Naive thymus-derived CD8-positive, alpha-beta T cell (primary cell): ENCODE results near the gene ADAT3. TPM values are rescaled to one million over a fixed set of nuclear protein-coding genes. Genes with fewer than 3 reads are reported as not detected.
A peak's percentile ranks its signal among the peaks of the same experiment; 100 is the strongest.
"Not testable (repeated sequence)": the region's sequence is repeated elsewhere in the genome, so short reads cannot be mapped to it uniquely, and the experiment has no call there.

ENCODE experiments used
- ATAC-seq, 2 donors: fragments of 150-1000 bp; cut with Tn5 transposase in 1 of 2; sonication (Bioruptor Pico), chemical (Tn5 transposase) in 1 of 2; 1 replicate in 1 of 2; 2 replicates in 1 of 2; pipeline ENCODE4 v1.10.0; 2021; ENCODE audit warnings: mild to moderate bottlenecking in 2 of 2, moderate library complexity in 2 of 2
- POLR2A ChIA-PET: fragments of 350-600 bp; sonication (Branson Sonifier 250); formaldehyde crosslinking; loops from one replicate; lab custom pipeline; 2021; ENCODE audit warnings: antibody characterized with exemption; lab: Charles Lee
- DNase-seq, 10 donors: peaks; one replicate each; pipeline versions ENCODE4 v3.0.0 to v3.0.0-alpha.2; 2020 to 2022
- H3K27ac Mint-ChIP-seq, 10 donors: one replicate each; pipeline ENCODE4 v1.8.0; 2020 to 2022; ENCODE audit warnings: mild to moderate bottlenecking in 10 of 10, mixed read lengths in 10 of 10, moderate library complexity in 4 of 10, inconsistent platforms in 1 of 10
- H3K27me3 Mint-ChIP-seq, 5 donors: one replicate each; pipeline ENCODE4 v1.8.0; 2021 to 2022; ENCODE audit warnings: mixed read lengths in 5 of 5
- H3K36me3 Mint-ChIP-seq, 3 donors: one replicate each; pipeline ENCODE4 v1.8.0; 2020 to 2022; ENCODE audit warnings: mixed read lengths in 3 of 3, mild to moderate bottlenecking in 2 of 3, inconsistent platforms in 1 of 3
- H3K4me1 Mint-ChIP-seq, 4 donors: one replicate each; pipeline ENCODE4 v1.8.0; 2021 to 2022; ENCODE audit warnings: mixed read lengths in 4 of 4
- H3K4me3 Mint-ChIP-seq, 10 donors: one replicate each; pipeline ENCODE4 v1.8.0; 2020 to 2022; ENCODE audit warnings: mild to moderate bottlenecking in 10 of 10, mixed read lengths in 10 of 10, moderate library complexity in 6 of 10, inconsistent platforms in 1 of 10
- H3K9me3 Mint-ChIP-seq, 9 donors: one replicate each; pipeline ENCODE4 v1.8.0; 2020 to 2022; ENCODE audit warnings: mixed read lengths in 9 of 9, mild to moderate bottlenecking in 3 of 9, inconsistent platforms in 1 of 9, moderate library complexity in 1 of 9
- polyA plus RNA-seq, 3 donors: library from polyadenylated mRNA; unstranded; fragments of 300-500 nt; fragmentation: Illumina TruSeq; gene quantifications; one replicate each; pipeline ENCODE4 v1.2.3, GENCODE V29; 2021
- total RNA-seq, 8 experiments: library from RNA in 2 of 8; stranded (reverse) in 2 of 8; gene quantifications; one replicate each; pipeline ENCODE4 v1.2.3 and lab custom pipeline; 2021 to 2026

ADAT3 gene
- total and polyA plus RNA-seq, 5 experiments from 2014 or later, result 1.9 to 4.5 (median 3.6) TPM

DNA sequence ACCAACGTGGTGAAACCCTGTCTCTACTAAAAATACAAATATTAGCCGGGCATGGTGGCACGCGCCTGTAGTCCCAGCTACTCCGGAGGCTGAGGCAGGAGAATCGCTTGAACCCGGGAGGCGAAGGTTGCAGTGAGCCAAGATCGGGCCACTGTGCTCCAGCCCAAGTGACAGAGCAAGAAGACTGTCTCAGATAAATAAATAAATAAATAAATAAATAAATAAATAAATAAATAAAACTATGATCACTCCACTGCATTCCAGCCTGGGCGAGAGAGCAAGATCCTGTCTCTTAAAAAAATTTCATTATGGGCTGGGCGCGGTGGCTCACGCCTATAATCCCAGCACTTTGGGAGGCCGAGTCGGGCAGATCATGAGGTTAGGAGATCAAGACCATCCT lies 18.8 kb upstream of the ADAT3 start:
- peaks cover 22 to 40% (median 35%) of the 10 kb centered on the region in 4 donors for H3K4me1 Mint-ChIP-seq
- not testable (repeated sequence) for ATAC-seq, DNase-seq, H3K27ac Mint-ChIP-seq, H3K36me3 Mint-ChIP-seq, H3K9me3 Mint-ChIP-seq, H3K4me3 Mint-ChIP-seq, H3K27me3 Mint-ChIP-seq
- POLR2A ChIA-PET, result interaction anchor here (0.7 to 8.7 kb wide), 4 partner anchors 9 to 52 kb away, joined by 4 to 113 read pairs (median 8); no protein-coding TSS in a partner anchor

DNA sequence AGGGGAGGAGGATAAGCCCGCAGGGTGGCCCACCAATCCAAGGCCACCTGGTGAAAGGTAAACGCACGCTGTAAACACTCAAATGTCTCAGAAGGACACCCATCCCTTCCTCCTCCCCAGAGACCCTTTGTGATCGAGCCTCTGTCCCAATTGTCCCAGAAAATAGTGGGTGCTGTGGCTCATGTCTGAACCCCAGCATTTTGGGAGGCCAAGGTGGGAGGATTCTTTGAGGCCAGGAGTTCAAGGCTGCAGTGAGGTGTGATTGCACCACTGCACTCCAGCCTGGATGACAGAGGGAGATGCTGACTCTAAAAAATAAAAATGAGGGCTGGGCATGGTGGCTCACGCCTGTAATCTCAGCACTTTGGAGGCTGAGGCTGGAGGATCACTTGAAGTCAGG lies 16.8 kb upstream of the ADAT3 start:
- Mint-ChIP-seq H3K4me1 (peaks cover 12 to 27% (median 21%) of the 10 kb centered on the region in 4 donors), H3K9me3 (peaks cover 0 to 2% (median 0%) of the 10 kb centered on the region in 9 donors), H3K4me3 (no peak overlapping the region), H3K27ac (no peak overlapping the region), H3K36me3 (peaks cover 0 to 6% (median 3%) of the 10 kb centered on the region in 3 donors), H3K27me3 (no peaks in the 10 kb centered on the region)
- DNase-seq (no peak), ATAC-seq (no peak)
- POLR2A ChIA-PET, result interaction anchor here (1.2 kb wide), 1 partner anchor 19 kb away, joined by 3 read pairs; no protein-coding TSS in a partner anchor

DNA sequence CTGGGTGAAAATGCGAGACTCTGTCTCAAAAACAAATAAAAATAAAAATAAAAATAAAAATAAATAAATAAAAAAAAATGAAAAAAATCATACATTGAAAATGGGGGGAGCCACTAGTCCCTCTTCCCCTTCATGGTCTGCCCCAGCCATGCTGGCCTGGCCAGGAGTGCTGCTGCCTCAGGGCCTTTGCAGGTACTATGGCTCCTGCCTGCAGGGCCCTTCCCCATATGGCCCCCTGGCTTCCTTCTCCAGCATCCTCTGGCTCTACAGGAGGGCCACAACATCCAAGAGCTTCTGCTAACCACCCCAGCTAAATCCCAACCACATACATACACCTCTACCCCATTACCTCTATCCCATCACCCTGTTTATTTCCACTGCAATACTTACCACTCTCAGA lies 15.3 kb upstream of the ADAT3 start:
- H3K36me3 Mint-ChIP-seq, result no peaks in the 10 kb centered on the region
- no peaks in the 10 kb centered on the region for H3K27me3 Mint-ChIP-seq
- no peak overlapping the region for H3K4me3 Mint-ChIP-seq
- peaks cover 2 to 30% (median 15%) of the 10 kb centered on the region in 4 donors for H3K4me1 Mint-ChIP-seq
- POLR2A ChIA-PET, result interaction anchor here (0.6 kb wide), 2 partner anchors 10 to 13 kb away, joined by 3 read pairs; no protein-coding TSS in a partner anchor
- ATAC-seq (no peak), DNase-seq (no peak)
- H3K27ac Mint-ChIP-seq, result peak overlapping the region in 4 of 10 donors; percentile 5 to 57 (median 20)
- no peaks in the 10 kb centered on the region for H3K9me3 Mint-ChIP-seq

DNA sequence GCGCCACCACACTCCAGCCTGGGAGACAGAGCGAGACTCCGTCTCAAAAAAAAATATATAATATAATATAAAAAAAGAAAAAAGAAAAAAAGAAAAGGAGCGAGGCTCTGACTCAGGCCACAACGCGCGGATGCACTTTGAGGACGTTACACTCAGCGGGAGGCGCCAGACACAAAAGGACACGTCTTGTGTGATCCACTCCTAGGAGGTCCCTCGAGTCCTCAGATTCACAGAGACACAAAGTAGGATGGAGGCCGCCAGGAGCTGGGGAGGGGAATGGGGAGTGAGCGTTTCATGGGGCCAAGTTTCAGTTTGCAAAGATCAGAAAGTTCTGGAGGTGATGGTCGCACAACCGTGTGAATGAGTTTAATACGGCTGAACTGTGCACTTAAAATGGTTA lies 11.4 kb upstream of the ADAT3 start:
- peak overlapping the region in 4 of 10 donors; percentile 19 to 60 (median 45) for H3K27ac Mint-ChIP-seq
- POLR2A ChIA-PET, result interaction anchor here (0.5 to 8.1 kb wide), 3 partner anchors 10 to 183 kb away, joined by 4 to 113 read pairs (median 12); partner anchors contain the start of gene ABHD17A
- ATAC-seq, result no peak
- peaks cover 8 to 50% (median 35%) of the 10 kb centered on the region in 4 donors for H3K4me1 Mint-ChIP-seq
- no peaks in the 10 kb centered on the region for H3K9me3 Mint-ChIP-seq
- peak overlapping the region in 7 of 10 donors; percentile 29 to 69 (median 59) for H3K4me3 Mint-ChIP-seq
- no peaks in the 10 kb centered on the region for H3K36me3 Mint-ChIP-seq
- no peak for DNase-seq
- no peaks in the 10 kb centered on the region for H3K27me3 Mint-ChIP-seq

DNA sequence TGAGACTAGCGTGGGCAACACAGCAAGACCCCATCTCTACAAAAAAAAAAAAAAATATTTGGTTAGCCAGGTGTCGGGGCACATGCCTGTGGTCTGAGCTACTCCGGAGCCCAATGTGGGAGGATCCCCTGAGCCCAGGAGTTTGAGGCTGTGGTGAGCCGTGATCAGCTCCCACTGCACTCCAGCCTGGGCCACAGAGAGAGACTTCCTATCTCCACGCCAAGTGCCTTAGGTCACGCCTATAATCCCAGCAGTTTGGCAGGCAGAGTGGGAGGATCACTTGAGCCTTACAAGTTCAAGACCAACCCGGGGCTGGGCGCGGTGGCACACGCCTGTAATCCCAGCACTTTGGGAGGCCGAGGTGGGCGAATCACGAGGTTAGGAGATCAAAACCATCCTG lies 8.7 kb upstream of the ADAT3 start:
- peak overlapping the region; percentile 61 to 93 (median 90) for H3K4me3 Mint-ChIP-seq
- DNase-seq (no peak), ATAC-seq (no peak)
- H3K9me3 Mint-ChIP-seq, result no peaks in the 10 kb centered on the region
- H3K27me3 Mint-ChIP-seq, result no peaks in the 10 kb centered on the region
- peak overlapping the region in 9 of 10 donors; percentile 53 to 98 (median 96) for H3K27ac Mint-ChIP-seq
- no peaks in the 10 kb centered on the region for H3K36me3 Mint-ChIP-seq
- peaks cover 8 to 53% (median 35%) of the 10 kb centered on the region in 4 donors for H3K4me1 Mint-ChIP-seq
- POLR2A ChIA-PET, result interaction anchor here (0.7 to 8.1 kb wide), 13 partner anchors 9 to 1299 kb away, joined by 3 to 113 read pairs (median 9); partner anchors contain the start of genes ABHD17A, ADAT3, KLF16 and SCAMP4

DNA sequence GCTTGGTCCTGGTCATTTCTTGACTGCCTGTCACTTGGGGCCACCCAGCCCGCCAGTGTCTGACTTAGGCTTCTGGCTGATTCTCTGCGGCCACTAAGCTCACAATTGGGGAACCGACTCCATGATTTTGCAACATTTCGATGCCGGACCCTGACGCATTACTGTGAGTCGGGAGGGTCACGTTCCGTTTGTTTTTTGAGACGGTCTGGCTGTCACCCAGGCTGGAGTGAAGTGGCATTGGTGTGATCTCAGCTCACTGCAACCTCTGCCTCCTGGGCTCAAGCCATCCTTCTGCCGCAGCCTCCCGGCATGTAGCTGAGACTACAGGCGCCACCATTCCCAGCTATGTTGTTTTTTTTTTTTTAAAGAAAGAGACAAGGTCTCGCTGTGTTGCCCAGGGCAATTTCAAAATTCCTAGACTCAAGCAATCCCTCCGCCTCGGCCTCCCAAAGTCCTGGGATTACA lies 3.2 kb upstream of the ADAT3 start:
- Mint-ChIP-seq H3K27ac (peak overlapping the region in 1 of 10 donors; percentile 74), H3K36me3 (no peaks in the 10 kb centered on the region), H3K9me3 (no peaks in the 10 kb centered on the region), H3K4me3 (peak overlapping the region in 1 of 10 donors; percentile 7), H3K27me3 (no peaks in the 10 kb centered on the region), H3K4me1 (peaks cover 7 to 52% (median 33%) of the 10 kb centered on the region in 4 donors)
- ATAC-seq (no peak), DNase-seq (no peak)
- POLR2A ChIA-PET, result interaction anchor here (0.8 to 2.5 kb wide), 3 partner anchors 17 to 27 kb away, joined by 4 to 12 read pairs (median 6); partner anchors contain the start of gene ABHD17A

DNA sequence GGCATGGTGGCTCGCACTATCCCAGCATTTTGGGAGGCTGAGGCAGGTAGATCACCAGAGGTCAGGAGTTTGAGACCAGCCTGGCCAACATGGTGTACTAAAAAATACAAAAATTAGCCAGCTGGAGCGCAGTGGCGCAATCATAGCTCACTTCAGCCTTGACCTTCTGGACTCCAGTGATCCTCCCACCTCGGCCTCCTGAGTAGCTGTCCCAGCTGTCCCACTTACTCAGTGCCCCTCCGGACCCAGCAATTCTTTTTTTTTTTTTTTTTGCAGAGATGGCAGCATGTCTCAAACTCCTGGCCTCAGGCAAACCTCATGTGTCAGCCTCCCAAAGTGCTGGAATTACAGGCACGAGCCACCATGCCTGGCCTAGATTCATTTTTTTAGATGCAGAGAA lies 2.3 kb upstream of the ADAT3 start:
- no peaks in the 10 kb centered on the region for H3K27me3 Mint-ChIP-seq
- H3K9me3 Mint-ChIP-seq, result no peaks in the 10 kb centered on the region
- ATAC-seq, result no peak
- H3K4me1 Mint-ChIP-seq, result peaks cover 4 to 48% (median 26%) of the 10 kb centered on the region in 4 donors
- POLR2A ChIA-PET, result interaction anchor here (0.6 to 2.5 kb wide), 8 partner anchors 13 to 1009 kb away, joined by 3 to 9 read pairs (median 6); no protein-coding TSS in a partner anchor
- no peak for DNase-seq
- peak overlapping the region in 1 of 10 donors; percentile 54 for H3K4me3 Mint-ChIP-seq
- no peaks in the 10 kb centered on the region for H3K36me3 Mint-ChIP-seq
- H3K27ac Mint-ChIP-seq, result peak overlapping the region in 4 of 10 donors; percentile 10 to 84 (median 66)

DNA sequence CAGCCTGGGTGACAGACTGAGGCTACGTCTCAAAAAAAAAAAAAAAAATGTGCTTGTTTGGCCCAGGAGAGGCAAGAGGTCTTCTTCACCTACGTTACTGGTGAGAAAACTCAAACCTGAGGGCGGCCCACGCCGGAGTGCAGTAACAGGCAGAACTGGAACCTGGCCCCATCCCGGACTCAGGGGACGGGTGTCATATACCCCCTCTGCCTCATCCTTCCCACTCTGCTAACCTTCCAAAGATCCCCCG lies 414 bp upstream of the ADAT3 start:
- ATAC-seq (peak in 1 of 2 donors; percentile 1), DNase-seq (no peak)
- H3K27me3 Mint-ChIP-seq, result no peaks in the 10 kb centered on the region
- H3K36me3 Mint-ChIP-seq, result no peaks in the 10 kb centered on the region
- peak overlapping the region in 8 of 10 donors; percentile 65 to 85 (median 81) for H3K4me3 Mint-ChIP-seq
- peaks cover 15 to 53% (median 35%) of the 10 kb centered on the region in 4 donors for H3K4me1 Mint-ChIP-seq
- no peaks in the 10 kb centered on the region for H3K9me3 Mint-ChIP-seq
- peak overlapping the region in 8 of 10 donors; percentile 84 to 94 (median 88) for H3K27ac Mint-ChIP-seq
- POLR2A ChIA-PET, result interaction anchor here (0.7 to 2.2 kb wide), 6 partner anchors 8 to 630 kb away, joined by 3 to 9 read pairs (median 7); partner anchors contain the start of gene ABHD17A

DNA sequence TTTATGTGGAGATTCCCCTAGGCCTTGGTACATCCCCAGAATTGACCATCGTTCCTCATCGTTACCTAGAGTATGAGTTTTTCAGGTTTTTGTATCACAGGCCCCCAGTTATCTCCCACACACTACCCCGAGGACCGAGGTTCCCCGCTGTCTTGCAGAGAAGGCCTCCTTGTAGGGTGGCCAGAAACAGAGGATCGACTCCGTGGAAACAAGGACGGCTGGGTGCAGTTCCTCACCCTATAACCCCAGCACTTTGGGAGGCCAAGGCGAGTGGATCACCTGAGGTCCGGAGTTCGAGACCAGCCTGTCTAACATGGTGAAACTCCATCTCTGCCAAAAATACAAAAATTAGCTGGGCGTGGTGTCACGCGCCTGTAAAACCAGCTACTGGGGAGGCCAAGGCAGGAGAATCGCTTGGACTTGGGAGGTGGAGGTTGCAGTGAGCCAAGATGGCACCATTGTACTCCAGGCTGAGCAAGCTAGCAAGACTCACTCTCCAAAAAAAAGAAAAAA lies 720 bp downstream of the ADAT3 start:
- DNase-seq (no peak), ATAC-seq (no peak)
- H3K27ac Mint-ChIP-seq, result peak overlapping the region; percentile 72 to 97 (median 92)
- no peaks in the 10 kb centered on the region for H3K36me3 Mint-ChIP-seq
- no peaks in the 10 kb centered on the region for H3K27me3 Mint-ChIP-seq
- H3K4me3 Mint-ChIP-seq, result peak overlapping the region; percentile 84 to 94 (median 90)
- no peaks in the 10 kb centered on the region for H3K9me3 Mint-ChIP-seq
- H3K4me1 Mint-ChIP-seq, result peaks cover 17 to 56% (median 42%) of the 10 kb centered on the region in 4 donors
- POLR2A ChIA-PET, result interaction anchor here (0.6 to 1.7 kb wide), 7 partner anchors 9 to 57 kb away, joined by 3 to 9 read pairs (median 6); no protein-coding TSS in a partner anchor

DNA sequence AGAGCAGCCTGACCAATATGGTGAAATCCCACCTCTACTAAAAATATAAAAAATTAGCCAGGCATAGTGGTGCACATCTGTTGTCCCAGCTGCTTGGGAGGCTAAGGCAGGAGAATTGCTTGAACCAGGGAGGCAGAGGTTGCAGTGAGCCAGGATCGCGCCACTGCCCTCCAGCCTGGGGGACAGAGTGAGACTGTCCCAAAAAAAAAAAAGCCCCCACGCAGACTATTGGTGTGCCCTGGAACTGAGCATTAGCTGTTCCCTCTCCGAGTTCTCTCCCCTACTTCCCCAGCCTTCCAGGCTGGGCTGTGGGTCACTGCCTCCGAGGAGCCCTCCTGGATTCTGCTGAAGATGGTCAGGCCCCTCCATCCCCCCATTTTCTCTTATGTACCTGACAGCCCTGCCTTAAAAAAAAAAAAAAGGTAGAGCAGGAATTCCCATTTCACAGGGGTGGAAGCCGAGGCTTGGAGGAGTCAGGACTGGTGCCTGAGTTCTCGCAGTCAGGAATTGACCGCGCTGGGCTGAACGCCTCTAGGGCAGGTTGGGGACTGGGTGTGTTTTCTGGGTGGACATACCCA lies 1.9 kb downstream of the ADAT3 start:
- DNase-seq, result no peak
- no peaks in the 10 kb centered on the region for H3K9me3 Mint-ChIP-seq
- no peaks in the 10 kb centered on the region for H3K36me3 Mint-ChIP-seq
- peak overlapping the region in 1 of 10 donors; percentile 43 for H3K27ac Mint-ChIP-seq
- no peak for ATAC-seq
- POLR2A ChIA-PET, result interaction anchor here (0.6 to 1.7 kb wide), 4 partner anchors 10 to 43 kb away, joined by 3 to 9 read pairs (median 6); no protein-coding TSS in a partner anchor
- H3K4me3 Mint-ChIP-seq, result peak overlapping the region in 3 of 10 donors; percentile 53 to 82 (median 64)
- H3K4me1 Mint-ChIP-seq, result peaks cover 17 to 56% (median 43%) of the 10 kb centered on the region in 4 donors
- H3K27me3 Mint-ChIP-seq, result no peaks in the 10 kb centered on the region

DNA sequence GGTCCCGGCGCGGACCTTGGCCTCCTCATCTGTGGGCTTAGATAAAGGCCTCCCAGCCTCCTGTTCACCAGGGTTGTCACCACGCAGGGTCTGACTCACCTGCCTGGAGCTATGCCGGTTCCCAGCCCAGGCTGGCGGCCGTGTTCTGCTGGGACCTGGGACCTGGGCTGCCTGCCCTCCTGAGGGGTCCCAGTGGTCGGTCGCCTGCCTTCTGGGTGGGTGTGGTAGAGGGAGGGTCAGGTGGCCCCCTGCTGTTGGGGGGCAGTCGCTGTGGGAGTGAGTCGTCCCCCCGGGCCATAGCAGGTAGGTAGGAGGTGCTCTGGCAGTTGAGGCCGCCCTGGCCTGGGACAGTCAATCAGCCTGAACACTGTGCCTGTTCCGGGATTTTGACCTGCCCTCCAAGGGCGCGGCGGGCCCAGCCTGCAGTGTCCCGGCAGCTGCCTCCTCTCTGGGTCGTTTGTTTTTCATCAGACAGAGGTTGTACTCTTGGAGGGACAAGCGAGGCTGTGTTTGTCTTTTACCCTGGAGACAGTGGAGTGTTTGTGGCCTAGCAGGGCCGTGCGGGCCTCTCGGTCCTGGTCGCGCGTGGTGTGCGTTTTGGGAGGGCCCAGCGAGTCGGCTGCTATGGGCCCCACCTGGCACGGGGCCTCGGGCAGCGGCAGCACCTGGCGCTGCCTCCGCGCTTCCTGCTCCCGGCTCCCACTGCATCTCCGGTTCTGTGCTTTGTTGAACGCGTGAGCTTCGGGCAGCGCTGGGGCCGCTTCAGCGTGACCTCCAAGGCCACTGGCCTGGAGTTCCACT lies 2.6 kb downstream of the ADAT3 start:
- no peak for ATAC-seq
- no peaks in the 10 kb centered on the region for H3K9me3 Mint-ChIP-seq
- H3K4me3 Mint-ChIP-seq, result no peak overlapping the region
- H3K27ac Mint-ChIP-seq, result no peak overlapping the region
- no peaks in the 10 kb centered on the region for H3K27me3 Mint-ChIP-seq
- H3K4me1 Mint-ChIP-seq, result peaks cover 17 to 55% (median 43%) of the 10 kb centered on the region in 4 donors
- no peak for DNase-seq
- POLR2A ChIA-PET, result interaction anchor here (0.6 to 1.4 kb wide), 3 partner anchors 10 to 31 kb away, joined by 3 to 5 read pairs (median 5); no protein-coding TSS in a partner anchor
- H3K36me3 Mint-ChIP-seq, result peaks cover 0 to 1% (median 0%) of the 10 kb centered on the region in 3 donors

DNA sequence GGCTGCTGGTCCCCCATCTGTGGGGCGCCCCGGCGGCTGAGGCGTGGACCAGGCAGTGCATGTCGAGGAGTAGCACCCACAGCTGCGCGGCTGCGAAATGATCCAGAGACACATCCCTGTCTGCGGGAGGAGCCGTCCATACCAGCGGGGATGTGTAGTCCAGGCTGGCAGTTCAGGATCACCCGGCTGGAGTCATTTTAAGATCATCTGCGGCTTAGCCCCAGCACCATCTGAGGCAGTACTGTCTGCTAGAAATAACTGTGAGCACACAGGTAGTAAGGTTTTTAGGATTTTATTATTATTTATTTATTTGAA lies 3.1 kb downstream of the ADAT3 start:
- Mint-ChIP-seq H3K9me3 (no peaks in the 10 kb centered on the region), H3K27ac (no peak overlapping the region), H3K4me1 (peaks cover 17 to 50% (median 41%) of the 10 kb centered on the region in 4 donors), H3K4me3 (no peak overlapping the region), H3K36me3 (peaks cover 0 to 2% (median 0%) of the 10 kb centered on the region in 3 donors), H3K27me3 (no peaks in the 10 kb centered on the region)
- no peak for DNase-seq
- POLR2A ChIA-PET, result interaction anchor here (1.4 kb wide), 1 partner anchor 32 kb away, joined by 5 read pairs; no protein-coding TSS in a partner anchor
- no peak for ATAC-seq
